Fibroblast of villous mesenchyme (primary cell): ENCODE measurements around the gene ARPC2. TPM values are rescaled to one million over a fixed set of nuclear protein-coding genes. Genes with fewer than 3 reads are reported as not detected.

ENCODE experiments used
- DNase-seq: peaks from one replicate; pipeline ENCODE4 v3.0.0-alpha.2; 2010; ENCODE audit warnings: low read depth
- H3K4me3 ChIP-seq: 2 replicates; pipeline ENCODE4 v1.5.1; 2011; ENCODE audit warnings: low read depth, mild to moderate bottlenecking, low read length
- total RNA-seq: library from RNA; depleted of rRNA; stranded (reverse); fragments of >200 nt; gene quantifications from 2 replicates; pipeline ENCODE4 v1.2.3, GENCODE V29; 2012
- TF ChIP-seq, protein P1 (sequence below): IDR thresholded peaks from 2 replicates; pipeline ENCODE4 v1.5.1; 2012; ENCODE audit warnings: low read depth, mild to moderate bottlenecking, low read length; ENCODE audit not compliant: insufficient read depth

Gene ARPC2
- total RNA-seq, 1 donor = 482 TPM

DNA sequence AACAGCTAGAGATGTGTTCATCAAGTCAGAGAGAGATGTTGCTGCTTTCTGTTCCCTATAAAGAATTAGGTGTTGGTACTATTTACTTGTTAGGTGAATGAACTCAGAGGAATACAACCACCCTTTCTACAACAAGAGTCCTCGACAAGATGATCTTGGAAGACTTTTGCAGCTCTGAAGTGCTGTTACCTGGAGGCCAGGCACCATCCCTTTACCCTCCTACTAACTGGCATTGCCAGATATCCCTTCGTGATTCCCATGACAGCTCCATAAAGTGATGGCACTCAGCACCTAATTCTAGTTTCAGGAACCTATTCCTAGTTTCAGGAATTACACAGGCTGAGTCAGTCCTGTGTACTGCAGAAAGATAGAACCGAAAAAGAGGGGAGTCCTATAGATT is 9.9 kb downstream of the ARPC2 start:
- TF ChIP-seq, protein P1, sequence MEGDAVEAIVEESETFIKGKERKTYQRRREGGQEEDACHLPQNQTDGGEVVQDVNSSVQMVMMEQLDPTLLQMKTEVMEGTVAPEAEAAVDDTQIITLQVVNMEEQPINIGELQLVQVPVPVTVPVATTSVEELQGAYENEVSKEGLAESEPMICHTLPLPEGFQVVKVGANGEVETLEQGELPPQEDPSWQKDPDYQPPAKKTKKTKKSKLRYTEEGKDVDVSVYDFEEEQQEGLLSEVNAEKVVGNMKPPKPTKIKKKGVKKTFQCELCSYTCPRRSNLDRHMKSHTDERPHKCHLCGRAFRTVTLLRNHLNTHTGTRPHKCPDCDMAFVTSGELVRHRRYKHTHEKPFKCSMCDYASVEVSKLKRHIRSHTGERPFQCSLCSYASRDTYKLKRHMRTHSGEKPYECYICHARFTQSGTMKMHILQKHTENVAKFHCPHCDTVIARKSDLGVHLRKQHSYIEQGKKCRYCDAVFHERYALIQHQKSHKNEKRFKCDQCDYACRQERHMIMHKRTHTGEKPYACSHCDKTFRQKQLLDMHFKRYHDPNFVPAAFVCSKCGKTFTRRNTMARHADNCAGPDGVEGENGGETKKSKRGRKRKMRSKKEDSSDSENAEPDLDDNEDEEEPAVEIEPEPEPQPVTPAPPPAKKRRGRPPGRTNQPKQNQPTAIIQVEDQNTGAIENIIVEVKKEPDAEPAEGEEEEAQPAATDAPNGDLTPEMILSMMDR = no peak
- H3K4me3 ChIP-seq = no peak overlapping the region
- no peak for DNase-seq

DNA sequence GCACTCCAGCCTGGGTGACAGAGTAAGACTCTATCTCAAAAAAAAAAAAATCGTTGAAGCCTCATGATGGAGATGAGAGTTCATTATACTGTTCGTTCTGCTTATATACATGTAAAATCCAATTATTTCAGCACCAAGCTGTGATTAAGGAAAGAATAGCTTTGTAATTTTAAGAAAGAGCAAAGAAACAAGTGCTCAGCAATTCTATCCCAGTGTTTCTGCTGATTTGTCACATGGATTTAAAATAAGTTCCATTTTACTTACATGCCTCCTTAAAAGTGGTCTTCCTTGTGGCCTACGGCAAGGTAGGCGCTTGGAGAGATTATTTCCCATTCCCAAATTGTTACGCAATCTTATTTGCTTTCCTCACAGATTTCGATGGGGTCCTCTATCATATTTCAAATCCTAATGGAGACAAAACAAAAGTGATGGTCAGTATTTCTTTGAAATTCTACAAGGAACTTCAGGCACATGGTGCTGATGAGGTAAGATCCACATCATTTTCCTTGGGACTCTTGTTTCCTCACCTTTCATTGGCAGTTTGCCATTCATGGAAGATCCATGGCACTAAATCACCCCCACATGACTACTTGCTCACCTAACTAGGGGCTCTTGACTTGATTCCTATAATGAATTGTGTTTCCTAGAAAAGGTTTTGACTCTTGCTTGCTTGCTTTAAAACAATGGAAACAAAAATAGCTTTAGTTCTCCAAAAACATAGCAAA is 11.5 kb downstream of the ARPC2 start:
- DNase-seq = no peak
- H3K4me3 ChIP-seq = no peak overlapping the region
- TF ChIP-seq, protein P1 = no peak

DNA sequence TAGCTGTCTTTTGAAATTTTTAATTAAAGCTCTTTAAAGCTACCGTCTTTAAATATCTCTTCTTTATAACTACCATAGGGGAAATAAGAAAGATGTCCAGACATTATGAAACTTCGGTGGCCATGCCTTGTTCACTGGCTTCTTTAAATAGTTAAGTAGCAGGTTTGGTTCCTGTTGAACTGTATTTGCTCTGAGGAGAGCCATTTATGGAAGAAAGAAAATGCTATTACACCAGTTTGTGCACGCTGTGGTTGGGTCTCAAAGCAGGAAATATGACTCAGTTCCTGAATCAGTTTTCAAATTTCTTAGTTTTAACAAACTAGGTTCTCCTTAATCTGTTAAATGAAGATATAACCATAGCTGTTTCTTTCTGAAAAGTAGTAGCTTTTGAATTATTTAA is 12.2 kb downstream of the ARPC2 start:
- TF ChIP-seq, protein P1 = no peak
- H3K4me3 ChIP-seq = no peak overlapping the region
- DNase-seq = peak; percentile 87

DNA sequence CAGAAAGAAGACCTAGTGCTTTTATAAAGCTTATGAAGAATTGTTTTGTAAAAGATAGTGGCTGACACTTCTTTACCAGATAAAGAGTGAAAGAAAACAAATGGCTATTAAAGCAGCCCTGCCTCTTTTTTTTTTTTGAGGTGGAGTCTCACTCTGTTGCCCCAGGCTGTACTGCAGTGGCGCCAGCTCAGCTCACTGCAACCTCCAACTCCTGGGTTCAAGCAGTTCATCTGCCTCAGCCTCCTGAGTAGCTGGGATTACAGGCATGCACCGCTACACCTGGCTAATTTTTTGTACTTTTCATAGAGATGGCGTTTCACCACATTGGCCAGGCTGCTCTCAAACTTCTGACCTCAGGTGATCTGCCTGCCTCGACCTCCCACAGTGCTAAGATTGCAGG is 12.9 kb downstream of the ARPC2 start:
- no peak overlapping the region for H3K4me3 ChIP-seq
- TF ChIP-seq, protein P1 = no peak
- no peak for DNase-seq

DNA sequence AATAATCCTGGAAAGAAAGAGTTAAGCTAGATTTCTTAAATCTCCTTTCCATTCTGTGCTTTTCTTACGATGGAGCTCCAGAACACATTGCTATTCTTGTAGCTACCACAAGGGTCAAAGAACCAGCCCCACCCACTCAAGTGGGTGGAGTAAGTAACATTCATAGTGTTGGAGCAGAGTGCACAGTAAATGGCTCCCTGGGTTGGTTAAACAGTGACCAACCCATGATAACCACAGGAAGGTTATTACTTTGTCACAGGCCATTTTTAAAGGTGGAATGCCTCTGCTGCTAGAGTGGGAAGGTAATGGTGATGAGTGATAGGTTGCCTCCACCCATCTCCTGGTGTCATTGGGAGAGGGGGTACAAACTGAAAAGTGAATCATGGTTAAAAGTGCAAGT is 13.9 kb downstream of the ARPC2 start:
- no peak for DNase-seq
- TF ChIP-seq, protein P1 = peak; percentile 29
- H3K4me3 ChIP-seq = no peak overlapping the region

DNA sequence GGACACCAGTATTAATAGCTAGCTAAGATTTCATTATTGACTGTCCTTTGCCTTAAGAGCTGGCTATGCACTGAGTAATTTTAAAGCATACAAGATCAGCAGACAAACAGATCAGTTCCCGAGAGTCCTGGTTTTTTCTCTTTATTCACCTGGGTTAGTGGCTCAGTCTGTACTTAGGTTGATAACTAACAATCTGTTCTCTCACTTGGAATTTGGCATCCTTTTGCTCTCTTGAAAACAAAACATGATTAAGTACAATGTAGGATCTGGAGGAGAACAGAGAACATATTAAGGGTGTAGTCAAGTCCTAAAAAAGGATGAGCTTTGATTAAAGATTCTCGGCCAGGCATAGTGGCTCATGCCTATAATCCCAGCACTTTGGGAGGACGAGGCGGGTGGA is 16.6 kb downstream of the ARPC2 start:
- no peak overlapping the region for H3K4me3 ChIP-seq
- TF ChIP-seq, protein P1 = no peak
- no peak for DNase-seq

DNA sequence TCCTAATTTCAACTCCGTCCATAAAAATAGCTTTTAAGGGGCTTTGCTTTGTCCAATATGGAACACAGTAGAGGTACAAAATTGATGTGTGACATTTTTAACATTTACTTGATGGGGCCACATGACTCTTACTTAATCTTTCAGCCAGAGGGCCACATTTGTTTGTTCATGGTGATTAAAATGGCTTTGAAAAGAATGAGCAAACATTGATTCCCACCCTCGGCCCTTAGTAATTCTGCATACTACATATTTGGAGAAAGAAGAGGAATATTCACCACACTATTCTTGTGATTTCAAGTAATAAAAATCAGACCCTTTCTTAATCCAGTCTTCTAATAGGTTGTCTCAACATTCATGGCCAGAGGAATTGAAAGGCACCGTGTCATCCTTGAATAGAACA is 17.5 kb downstream of the ARPC2 start:
- no peak for DNase-seq
- no peak overlapping the region for H3K4me3 ChIP-seq
- TF ChIP-seq, protein P1 = no peak
